Muscle of arm (tissue), 12 donors: ENCODE data around the gene TEPSIN. TPM values are rescaled to one million over a fixed set of nuclear protein-coding genes. Genes with fewer than 3 reads are reported as not detected.

Experiments used
- DNase-seq: peaks from one replicate; pipeline ENCODE4 v3.0.0-alpha.2; 2013
- polyA plus RNA-seq, 12 donors: library from polyadenylated mRNA; unstranded; fragments of 120-200 nt; gene quantifications; one replicate each; pipeline ENCODE4 v1.2.1, GENCODE V29; 2013; ENCODE audit not compliant: insufficient read length in 12 of 12

TEPSIN gene
- polyA plus RNA-seq, 12 donors: 7.9 to 25.7 (median 11.9) TPM; not detected in 1

DNA sequence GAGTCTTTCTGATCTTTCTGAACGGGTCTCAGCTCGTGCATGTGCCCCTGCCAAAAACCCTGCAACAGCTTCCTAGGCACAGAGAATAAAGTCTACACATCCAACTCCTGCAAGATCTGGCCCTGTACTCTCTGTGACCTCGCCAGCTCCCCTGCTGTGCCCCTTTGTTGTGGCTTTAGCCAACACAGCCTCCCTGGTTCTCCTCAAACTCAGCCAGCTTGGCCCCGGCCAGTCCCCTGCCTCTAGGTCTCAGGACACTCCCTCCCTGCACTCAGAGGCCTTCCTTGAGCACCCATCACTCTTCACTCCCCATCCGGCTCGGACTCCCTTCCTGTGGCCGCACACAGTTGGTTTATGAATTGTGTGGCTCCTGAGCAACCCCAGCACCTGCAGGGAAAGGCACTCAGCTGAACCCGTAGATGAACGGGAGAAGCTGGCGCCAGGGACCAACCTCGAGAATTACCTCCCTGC, 17.4 kb downstream of the TEPSIN start:
- no peak for DNase-seq

DNA sequence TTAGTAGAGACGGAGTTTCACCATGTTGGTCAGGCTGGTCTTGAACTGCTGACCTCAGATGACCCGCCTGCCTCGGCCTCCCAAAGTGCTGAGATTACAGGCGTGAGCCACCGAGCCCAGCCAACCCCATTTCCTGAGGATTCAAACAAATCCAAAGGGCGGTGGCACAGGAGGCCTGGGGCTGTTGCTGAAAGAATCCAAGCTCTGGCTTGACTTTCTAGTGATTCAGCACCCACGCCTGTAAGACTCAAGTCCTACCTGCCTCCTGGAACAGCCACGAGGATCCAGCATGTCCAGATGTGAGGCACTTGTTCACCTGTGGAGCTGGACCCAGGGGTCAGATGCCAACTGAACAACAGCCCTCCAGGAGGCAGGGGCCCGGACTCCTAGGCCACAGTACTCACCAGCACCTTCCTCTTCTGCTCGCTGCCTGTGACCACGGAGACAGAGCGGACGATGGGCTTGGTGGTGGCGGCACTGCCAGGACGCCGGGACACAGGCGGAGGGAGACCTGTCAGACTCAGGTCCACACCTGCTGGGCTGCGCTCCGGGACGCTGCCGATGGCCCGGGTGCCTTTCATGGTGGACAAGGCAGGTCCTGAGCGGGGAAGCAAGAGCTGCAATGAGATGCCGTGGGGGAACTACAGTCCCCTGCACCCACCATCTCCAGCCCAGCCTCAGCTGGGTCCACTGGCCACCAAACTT, 19.2 kb downstream of the TEPSIN start:
- DNase-seq: no peak

DNA sequence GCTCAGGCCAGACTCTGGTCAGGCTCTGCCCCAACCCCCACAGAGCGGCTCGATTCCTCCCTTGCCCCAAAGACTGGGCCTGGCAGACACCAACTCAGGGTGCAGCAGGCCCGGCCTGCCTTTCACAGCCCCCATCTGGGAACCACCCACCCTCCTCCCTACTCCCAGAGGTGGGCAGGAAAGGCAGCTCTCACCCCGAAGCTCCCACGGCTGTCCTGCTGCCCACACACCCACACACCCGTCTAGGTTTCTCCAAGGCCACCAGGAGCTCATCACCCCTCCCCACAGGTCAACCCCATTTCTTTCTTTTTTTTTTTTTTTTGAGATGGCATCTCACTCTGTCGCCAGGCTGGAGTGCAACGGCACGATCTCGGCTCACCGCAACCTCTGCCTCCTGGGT, 19.9 kb downstream of the TEPSIN start:
- DNase-seq: no peak

DNA sequence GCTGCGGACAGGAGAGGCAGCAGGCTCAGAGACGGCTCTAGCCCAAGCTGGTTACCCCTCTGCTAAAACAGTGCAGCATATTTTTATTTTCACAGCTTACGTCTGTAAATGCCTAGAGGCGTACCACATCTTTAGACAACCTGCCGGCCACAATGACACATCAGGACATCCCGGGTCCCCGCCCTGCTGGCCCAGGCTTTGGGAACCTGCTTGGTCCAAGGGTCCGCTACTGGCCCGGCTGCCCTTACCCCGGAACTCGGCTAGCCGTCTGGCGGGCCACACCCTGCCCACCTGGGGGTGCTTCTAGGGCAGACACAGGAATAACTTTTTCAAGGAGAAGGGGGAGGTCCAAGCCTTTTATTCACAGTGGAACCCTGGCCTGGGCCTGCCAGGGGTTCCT, 20.4 kb downstream of the TEPSIN start:
- no peak for DNase-seq

DNA sequence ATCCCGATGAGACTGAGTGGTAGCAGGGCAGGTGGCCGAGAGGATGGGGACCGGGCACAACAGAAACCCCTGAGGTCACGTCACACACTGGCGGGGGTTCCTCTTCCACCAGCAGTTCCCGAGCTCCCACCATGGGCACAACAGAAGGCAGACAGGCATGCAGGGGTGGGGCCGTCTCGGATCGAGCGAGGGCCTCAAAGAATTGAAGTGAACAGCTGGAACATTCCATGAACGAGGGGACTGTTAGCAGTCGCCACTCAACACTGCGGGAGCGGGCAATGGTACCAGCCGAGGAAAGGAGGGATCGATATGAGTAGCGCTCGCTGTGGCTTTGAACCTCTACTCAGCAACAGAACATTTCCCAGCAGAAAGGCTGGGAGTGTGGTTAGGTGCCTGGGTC, 21.4 kb downstream of the TEPSIN start:
- DNase-seq: no peak

DNA sequence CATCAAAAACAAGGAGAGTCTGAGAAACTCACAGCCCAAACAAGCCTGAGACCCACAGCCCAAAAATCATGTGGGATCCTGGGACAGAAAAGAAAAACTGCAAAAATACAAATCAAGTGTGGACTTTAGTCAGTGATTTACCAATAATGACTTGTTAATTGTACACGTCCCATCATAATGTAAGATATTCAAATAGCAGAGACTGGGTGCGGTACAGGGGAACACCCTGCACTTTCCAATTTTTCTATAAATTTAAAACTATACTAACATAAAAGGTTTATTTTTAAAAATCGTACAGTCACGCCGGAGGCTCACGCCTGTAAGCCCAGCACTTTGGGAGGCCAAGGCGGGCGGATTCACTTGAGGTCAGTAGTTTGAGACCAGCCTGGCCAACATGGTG, 24.9 kb downstream of the TEPSIN start:
- DNase-seq: no peak

DNA sequence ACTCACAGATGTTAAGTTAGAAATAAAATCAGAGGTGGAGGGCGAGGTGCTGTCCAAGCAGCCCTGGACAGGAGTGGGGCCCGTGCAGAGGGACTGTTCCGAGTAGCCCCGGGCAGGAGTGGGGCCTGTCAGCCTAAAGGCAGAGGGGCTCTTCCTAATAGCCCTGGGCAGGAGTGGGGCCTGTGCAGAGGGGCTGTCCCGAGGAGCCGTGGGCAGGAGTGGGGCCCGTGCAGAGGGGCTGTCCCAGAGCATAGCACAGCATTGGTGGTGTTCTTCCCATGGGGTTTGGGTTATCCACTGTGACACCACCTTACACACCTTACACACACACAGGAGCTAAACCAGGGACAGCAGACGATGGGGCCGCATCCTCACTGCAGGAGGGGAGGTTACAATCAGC, 26.5 kb downstream of the TEPSIN start:
- DNase-seq: no peak

DNA sequence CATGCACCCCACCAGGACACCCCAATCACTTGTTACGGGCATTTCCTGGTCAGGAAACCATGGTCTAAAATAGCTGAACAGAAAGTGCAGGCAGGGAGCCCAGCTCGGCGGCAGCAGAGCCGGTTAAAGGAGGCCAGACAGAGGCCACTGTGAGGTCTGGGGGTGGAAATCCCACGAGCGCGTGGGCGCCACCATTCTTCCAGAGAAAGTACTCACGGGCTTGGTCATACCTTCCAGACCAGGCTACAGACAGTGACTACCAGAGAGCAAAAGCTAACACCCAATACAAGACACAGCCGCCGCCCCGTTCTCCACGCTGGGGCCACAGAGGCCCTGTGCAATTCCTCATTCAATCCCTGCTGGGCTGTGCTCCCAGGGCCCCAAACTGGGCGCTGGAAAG, 28.0 kb downstream of the TEPSIN start:
- no peak for DNase-seq

DNA sequence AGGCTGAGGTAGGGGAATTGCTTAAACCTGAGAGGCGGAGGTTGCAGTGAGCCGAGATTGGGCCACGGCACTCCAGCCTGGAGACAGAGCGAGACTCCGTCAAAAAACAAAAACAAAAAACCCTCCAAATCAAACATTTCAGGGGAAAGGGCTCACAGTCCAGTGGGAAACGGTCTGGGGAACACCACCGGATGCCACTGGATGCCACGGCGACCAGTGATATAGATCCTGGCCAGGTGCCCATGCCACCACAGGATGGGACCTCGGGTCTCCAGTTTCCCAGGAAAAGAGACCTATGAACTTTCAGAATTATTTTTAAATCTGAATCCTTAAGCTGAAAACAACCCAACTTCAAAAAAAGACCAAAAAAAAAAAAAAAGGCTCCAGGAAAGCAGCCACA, 28.4 kb downstream of the TEPSIN start:
- DNase-seq: no peak

DNA sequence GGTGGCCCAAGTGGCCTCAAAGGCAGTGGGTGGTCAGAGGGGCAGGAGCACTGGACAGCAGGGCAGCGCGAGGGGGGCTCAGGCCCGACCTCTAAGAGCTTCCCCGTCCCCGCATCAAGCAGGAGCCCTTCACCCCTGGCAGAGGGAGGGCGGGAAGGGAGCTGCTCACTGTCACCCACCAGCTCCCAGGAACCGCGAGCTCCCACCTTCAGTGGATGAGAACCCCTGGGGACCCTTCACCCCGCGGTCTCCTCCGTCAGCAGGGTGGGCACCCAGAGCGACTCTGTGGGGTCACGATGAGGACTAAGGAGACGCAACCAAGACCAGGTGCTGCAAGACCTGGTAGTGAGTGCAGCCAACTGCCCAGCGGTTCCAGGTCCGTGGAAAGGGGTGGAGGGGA, 29.7 kb downstream of the TEPSIN start:
- no peak for DNase-seq

DNA sequence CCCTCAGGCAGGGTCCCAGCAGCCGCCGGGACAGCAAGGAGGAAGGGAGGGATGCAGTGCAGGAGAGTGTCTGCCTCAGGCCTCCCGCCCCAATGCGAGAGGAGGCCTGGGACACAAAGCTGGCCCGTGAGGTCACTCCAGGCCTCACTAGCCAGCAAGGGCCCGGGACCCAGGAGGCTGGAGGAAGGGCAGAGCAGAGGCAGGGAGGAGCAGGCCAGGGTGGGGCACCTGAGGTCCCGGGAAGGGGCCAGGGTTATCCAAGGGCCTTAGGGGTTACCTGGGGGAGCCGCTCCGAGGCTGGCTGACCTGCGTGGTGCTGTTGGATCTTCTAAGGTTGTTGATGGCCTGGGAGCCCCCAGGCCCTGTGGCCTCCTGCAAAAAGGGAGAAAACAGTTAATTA, 30.2 kb downstream of the TEPSIN start:
- no peak for DNase-seq

DNA sequence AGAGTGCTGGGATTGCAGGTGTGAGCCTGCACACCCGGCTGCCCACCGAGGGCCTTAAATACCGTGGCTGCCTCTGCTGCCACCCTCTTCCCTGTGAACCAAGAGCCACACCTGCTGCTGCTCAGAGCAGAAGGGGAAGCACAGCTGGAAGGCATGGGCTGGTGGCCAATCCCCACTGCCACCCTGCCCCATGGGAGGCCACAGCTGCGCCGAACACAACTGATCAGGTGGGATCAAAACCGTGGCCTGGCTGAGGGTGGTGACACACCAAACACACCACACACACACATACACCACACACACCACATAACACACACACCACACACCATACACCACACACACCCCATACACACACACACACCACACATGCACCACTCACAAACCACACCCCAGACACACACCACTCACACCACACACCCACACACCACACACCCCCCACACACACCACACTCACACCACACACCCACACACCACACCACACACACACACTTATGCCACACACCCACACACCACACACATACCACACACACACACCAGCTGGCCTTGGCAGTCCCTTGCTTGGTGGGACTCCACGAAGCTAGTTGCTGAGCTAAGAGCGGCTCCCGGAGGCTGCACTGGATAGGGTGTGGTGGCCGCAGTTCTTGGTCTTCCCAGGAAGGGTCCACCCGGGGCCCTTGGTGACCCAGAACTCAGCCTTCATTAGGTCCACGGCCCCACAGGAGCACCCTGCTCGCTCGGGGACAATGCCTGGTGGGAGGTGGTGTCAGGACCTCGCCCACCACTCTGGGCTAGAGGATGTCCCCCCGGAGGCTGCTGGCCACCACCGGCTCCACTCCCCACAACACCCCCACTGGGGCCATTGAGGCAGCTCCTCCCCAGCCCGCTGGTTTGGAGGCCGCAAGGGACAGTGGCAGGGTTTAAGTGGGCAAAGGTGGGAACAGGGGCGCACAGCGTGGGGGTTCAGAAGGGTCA, 31.0 kb downstream of the TEPSIN start:
- no peak for DNase-seq

DNA sequence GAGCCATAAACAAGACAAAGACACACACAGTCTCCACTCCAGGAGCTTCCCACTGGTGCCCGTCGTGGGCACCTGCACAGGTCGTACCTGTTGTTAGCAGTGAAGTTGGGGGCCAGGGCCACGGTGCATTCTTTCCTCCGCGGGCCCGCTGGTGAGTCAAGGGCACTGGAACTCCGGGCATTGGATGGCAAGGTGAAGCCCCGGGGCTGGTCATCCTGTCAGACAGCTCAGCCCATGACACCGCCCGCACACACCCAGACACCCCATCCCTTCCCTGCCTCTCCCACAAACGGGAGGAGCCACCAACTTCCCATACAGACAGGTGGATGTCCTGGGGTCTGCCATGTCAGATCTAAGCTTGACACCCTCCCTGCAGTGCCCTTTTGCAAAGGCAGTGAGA, 32.2 kb downstream of the TEPSIN start:
- no peak for DNase-seq

DNA sequence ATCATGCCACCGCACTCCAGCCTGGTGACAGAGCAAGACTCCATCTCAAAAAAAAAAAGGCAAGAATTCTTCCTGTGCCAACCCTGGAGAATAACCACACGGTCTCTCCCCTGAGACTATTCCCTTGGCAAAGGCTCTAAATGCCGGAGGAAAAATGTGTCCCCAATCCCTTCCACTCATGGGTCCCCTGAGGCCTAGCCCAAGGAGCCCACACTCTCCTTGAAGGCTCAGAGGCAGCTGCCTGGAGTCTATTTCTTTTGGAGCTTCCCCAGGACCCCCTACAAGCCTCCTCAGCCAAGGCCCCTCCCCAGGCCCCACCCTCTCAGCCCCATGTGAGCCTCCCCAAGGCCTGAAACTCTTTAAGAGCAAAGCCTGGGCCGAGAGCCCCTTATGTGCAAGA, 32.7 kb downstream of the TEPSIN start:
- no peak for DNase-seq

DNA sequence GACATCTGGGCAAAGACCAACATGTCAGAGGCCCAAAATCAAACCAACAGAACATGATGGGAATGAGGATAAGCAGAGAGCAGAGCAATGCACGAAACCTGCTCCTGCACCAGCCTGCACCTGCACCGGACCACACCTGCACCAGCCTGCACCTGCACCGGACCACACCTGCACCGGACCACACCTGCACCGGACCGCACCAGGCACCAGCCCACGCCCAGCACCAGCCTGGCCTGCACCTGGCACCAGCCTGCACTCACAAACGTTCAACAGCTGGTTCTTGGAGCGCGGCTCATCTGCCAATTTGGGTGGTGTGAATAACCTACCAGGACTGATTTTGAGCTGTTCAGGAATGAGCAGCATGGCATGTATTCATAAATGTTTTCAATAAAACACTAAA, 34.3 kb downstream of the TEPSIN start:
- DNase-seq: no peak

DNA sequence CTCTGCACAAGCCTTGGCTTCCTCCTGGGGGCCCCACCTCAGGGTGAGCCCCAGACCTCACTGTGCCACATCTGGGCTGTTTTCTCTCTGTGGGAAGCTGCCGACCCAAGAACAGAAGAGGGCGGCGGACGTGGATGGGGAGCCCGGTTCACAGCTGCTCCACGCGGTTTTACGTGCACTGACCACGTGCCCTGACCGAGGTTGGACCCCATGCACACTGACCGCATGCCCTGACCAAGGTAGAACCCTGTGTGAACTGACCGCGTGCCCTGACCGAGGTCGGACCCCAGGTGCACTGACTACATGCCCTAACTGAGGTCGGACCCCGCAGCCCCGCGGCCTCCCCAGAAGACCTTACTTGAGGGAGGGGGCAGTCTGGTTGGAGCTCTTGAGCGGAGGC, 35.7 kb downstream of the TEPSIN start:
- no peak for DNase-seq

DNA sequence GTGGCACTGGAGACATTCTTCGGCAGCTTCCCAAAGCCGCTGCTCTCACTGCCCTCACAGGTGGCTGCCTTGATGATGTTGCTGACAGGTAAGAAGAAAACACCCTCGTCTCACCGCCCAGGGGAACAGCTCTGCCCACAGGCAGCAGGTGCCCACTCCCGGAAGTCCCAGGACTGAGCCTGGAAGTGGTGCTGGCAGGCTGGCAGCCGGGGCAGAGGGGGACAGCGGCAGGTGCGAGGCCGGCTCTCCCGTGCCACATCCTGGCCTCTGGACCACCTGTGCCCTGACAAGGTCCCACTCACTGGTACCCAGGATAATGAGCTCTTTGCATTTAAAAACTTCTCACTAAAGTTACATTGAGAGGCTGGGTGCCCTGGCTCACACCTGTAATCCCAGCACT, 36.5 kb downstream of the TEPSIN start:
- no peak for DNase-seq

DNA sequence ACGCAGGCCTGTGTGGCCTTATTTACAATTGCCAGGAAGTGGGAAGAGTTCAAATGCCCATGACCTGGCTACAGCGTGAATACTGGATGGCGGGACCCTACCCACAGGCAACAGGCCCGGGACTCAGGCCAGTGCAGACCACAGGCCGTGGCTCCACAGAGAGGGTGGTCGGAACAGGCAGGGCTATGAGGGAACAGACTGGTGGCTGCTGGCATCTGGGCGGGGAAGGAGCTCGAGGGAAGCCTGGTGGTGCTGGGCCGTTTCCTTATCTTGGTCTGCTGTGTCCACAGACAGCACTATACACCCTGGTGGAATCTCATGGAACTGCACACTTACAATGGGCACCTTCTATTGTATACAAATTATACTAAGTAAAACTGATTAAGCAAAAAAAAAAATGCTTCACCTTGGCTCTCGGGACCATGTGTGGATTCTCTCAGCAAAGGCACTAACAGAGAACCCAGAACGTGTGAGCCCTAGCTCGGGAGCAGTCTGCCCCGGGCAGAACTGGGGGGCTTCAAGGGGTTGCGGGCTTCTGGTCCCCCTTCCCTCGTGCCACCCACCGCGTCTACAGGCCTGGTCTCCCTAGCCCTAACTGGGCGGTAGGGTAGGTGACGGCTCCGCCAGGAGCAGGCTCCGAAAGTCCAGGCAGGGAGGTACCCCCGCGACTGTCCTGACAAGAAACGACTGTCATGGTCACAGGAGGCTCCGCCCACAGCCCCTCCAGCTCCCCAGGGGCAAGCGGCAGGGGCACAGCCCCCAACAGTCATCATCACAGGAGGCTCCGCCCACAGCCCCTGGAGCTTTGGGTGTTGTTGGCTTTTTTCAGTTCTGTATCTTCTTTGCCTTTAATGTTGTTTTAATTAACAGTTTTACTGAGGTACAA, 37.9 kb downstream of the TEPSIN start:
- peak; percentile 67 for DNase-seq

DNA sequence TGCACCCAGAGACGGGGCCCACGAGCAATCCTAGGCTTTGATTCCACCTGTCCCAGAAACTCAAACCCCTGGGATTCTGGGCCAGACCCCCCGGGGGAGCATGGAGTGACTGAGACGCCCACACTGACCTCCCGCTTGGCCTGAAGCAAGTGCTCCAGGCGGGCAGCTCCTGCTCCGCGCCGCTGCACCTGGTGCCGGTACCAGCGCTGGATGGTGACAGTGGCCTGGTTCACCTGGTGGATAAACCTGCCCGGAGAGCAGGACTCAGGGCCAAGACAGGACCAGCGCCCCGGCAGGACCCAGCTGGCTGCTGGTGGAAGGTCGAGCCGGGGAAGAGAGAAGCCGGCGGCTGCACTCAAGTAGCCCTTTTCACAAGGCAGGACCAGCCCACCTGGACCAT, 38.7 kb downstream of the TEPSIN start:
- no peak for DNase-seq

DNA sequence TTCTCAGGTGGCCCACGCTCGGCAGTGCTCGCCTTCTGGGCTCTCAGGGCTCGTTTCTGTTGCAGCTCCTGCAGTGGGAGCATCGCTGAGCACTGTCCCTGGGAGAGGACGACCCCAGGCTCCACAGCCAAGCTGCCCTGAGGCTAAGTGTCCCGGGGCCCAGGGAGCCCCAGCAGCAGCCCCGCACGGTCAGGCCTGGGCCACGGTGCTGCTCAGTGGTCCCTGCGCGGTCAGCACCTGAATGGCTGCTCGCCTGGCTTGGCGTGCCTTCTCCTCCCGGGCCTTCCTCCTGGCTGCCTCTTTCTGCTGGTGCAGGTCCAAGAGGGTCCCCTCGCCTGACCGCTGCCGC, 39.4 kb downstream of the TEPSIN start:
- DNase-seq: no peak

DNA sequence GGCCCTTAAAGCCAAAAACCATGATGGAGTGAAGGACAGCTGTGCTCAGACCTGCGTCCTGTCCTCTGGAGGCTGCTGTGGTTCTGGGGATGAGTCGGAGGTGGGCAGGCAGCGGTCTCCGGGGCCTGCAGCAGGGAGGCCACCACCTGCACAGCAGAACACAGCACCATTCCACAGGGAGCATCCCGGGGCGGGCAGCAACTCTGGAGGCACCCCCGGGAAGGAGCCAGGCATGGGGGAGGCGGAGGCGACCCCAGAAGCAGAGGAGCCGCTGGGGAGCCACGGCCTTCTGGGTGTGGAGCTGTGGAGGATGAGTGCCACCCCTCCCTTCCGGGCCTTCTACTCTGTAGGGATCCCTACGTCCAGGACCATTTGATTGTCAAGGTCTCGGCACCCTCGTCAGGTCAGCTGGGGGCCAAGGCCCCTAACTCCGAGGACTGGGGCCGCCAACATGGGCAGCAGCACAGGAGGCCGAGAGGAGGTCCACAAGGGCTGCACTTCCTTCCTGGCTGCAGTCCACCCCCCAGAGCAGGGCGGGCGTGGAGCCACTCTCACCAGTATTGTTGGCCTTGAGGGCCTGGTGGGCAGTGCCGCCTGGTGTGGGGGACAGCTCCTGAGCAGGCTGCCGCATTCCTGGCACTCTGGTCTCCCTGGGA, 39.9 kb downstream of the TEPSIN start:
- DNase-seq: no peak
